ENCODE results near the gene ZNF473. TPM values are rescaled to one million over a fixed set of nuclear protein-coding genes. Genes with fewer than 3 reads are reported as not detected.
A peak's percentile ranks its signal among the peaks of the same experiment; 100 is the strongest.

Gene ZNF473
- polyA plus RNA-seq, 2 of the 4 experiments (the other 2 are of a cell fraction): 6.9 to 17.0 TPM

- DNase-seq (ENCODE audit: low read depth in 1 of 2, low spot score in 1 of 2) (no peak), ATAC-seq (no peak), FAIRE-seq (no peak)
- Histone ChIP-seq H3K9me3 (peaks cover 86% of the 10 kb centered on the region), H3K4me3 (no peak overlapping the region), H3K4me1 (no peaks in the 10 kb centered on the region), H3K4me2 (no peak overlapping the region), H3K27ac (no peak overlapping the region)
- TF ChIP-seq KDM1A (IDR thresholded peaks at IDR 0.05; ENCODE audit: low read depth) (0 out of 2 replicates have a peak, but pooled peaks have one; percentile 53), ELK1 (IDR thresholded peaks at IDR 0.05; ENCODE audit: low read depth, low read length) (no peak)
- CTCF ChIA-PET: interaction anchor here (1.3 to 1.4 kb wide), 2 partner anchors 74 to 122 kb away, joined by 4 to 5 read pairs; no protein-coding TSS in a partner anchor
- 46% methylated on average over 6 of the region's 6 CpGs for WGBS (ENCODE audit: missing lambda C conversion rate)
- POLR2A ChIA-PET: no interaction called here
Measured at GRCh38 chr19:50059045-50059444, 33.2 kb downstream of the ZNF473 start.

- POLR2A ChIA-PET: interaction anchor here (1.1 kb wide), 1 partner anchor 34 kb away, joined by 3 read pairs; the partner anchor contains the start of gene ZNF473
- no peak for FAIRE-seq
- WGBS (ENCODE audit: missing lambda C conversion rate): 24% methylated on average over 15 of the region's 15 CpGs
Measured at GRCh38 chr19:50060107-50060506, 34.3 kb downstream of the ZNF473 start.

GRCh38 chr19:50061650-50062049 lies 35.8 kb downstream of the ZNF473 start:
- DNase-seq (ENCODE audit: low read depth in 1 of 2, low spot score in 1 of 2) (no peak), ATAC-seq (no peak), FAIRE-seq (no peak)
- WGBS (ENCODE audit: missing lambda C conversion rate): 17% methylated on average over 5 of the region's 5 CpGs
- CTCF ChIA-PET: interaction anchor here (1.0 kb wide), 1 partner anchor 15 kb away, joined by 3 read pairs; no protein-coding TSS in a partner anchor
- Histone ChIP-seq H3K4me1 (no peaks in the 10 kb centered on the region), H3K4me2 (no peak overlapping the region), H3K4me3 (no peak overlapping the region), H3K9me3 (peaks cover 69% of the 10 kb centered on the region), H3K27ac (no peak overlapping the region)
- TF ChIP-seq ZC3H11A (IDR thresholded peaks at IDR 0.05): no peak
- no peak for TF ChIP-seq EHF (CRISPR knock-in tag; IDR thresholded peaks at IDR 0.05)
- TF ChIP-seq SMC3 (IDR thresholded peaks at IDR 0.05): no peak
- TF ChIP-seq CHD4 (IDR thresholded peaks at IDR 0.05; ENCODE audit: borderline replicate concordance): no peak
- POLR2A ChIA-PET: no interaction called here

More at GRCh38 chr19:50060107-50060506, 34.3 kb downstream of the ZNF473 start:
- Histone ChIP-seq H3K27ac (no peak overlapping the region), H3K4me1 (no peaks in the 10 kb centered on the region), H3K9me3 (peaks cover 78% of the 10 kb centered on the region), H3K4me2 (no peak overlapping the region), H3K4me3 (no peak overlapping the region)
- DNase-seq (ENCODE audit: low read depth in 1 of 2, low spot score in 1 of 2): no peak
- ATAC-seq: no peak
- CTCF ChIA-PET: interaction anchor here (0.7 to 1.4 kb wide), 7 partner anchors 9 to 123 kb away, joined by 3 to 5 read pairs (median 4); no protein-coding TSS in a partner anchor
- TF ChIP-seq FOSL2 (IDR thresholded peaks at IDR 0.05): no peak
- no peak for TF ChIP-seq FOSL2 (CRISPR knock-in tag; IDR thresholded peaks at IDR 0.05)
- TF ChIP-seq RNF2 (IDR thresholded peaks at IDR 0.05; ENCODE audit: borderline replicate concordance, low read depth): no peak
- TF ChIP-seq ATOH8 (CRISPR knock-in tag; IDR thresholded peaks at IDR 0.05; ENCODE audit: low read depth): no peak
- TF ChIP-seq ZNF302 (CRISPR knock-in tag; IDR thresholded peaks at IDR 0.05): no peak
- TF ChIP-seq NR3C1 (IDR thresholded peaks at IDR 0.05): no peak
- no peak for TF ChIP-seq ZC3H11A (IDR thresholded peaks at IDR 0.05)
- TF ChIP-seq SREBF2 (IDR thresholded peaks at IDR 0.05): no peak
- TF ChIP-seq JUN (IDR thresholded peaks at IDR 0.05): no peak
- no peak for TF ChIP-seq POLR2AphosphoS2 (conservative IDR thresholded peaks at IDR 0.05; ENCODE audit: low read length)
- no peak for TF ChIP-seq E2F6 (IDR thresholded peaks at IDR 0.05; ENCODE audit: borderline replicate concordance, low read depth)

GRCh38 chr19:50065938-50066337 lies 40.1 kb downstream of the ZNF473 start:
- Histone ChIP-seq H3K4me2 (no peak overlapping the region), H3K9me3 (peaks cover 30% of the 10 kb centered on the region), H3K27ac (no peak overlapping the region), H3K4me1 (no peaks in the 10 kb centered on the region), H3K4me3 (no peak overlapping the region)
- ATAC-seq (no peak), FAIRE-seq (no peak), DNase-seq (ENCODE audit: low read depth in 1 of 2, low spot score in 1 of 2) (no peak)
- TF ChIP-seq ZFP36 (IDR thresholded peaks at IDR 0.05; ENCODE audit: borderline replicate concordance, partially characterized antibody) (peak; percentile 23), CHD4 (IDR thresholded peaks at IDR 0.05; ENCODE audit: borderline replicate concordance) (no peak)
- POLR2A ChIA-PET: no interaction called here
- WGBS (ENCODE audit: missing lambda C conversion rate): 33% methylated on average over 10 of the region's 10 CpGs
- CTCF ChIA-PET: interaction anchor here (2.6 kb wide), 1 partner anchor 19 kb away, joined by 11 read pairs; no protein-coding TSS in a partner anchor

Data from A549 (cell line).